Measurements from ENCODE around the gene SNX5.

SNX5 gene

GRCh38 chr20:17959257-17959627, 9.4 kb downstream of the SNX5 start:
- peak; percentile 33 to 48 for ATAC-seq

GRCh38 chr20:17958373-17959256, 10.0 kb downstream of the SNX5 start:
- ATAC-seq: no peak

GRCh38 chr20:17957505-17958363, 10.9 kb downstream of the SNX5 start:
- no peak for ATAC-seq

GRCh38 chr20:17956099-17956685, 12.4 kb downstream of the SNX5 start:
- no peak for ATAC-seq

- no peak for ATAC-seq
These were observed 13.3 kb downstream of the SNX5 start for GRCh38 chr20:17955302-17955701.

- no peak for ATAC-seq
These were observed 14.7 kb downstream of the SNX5 start for GRCh38 chr20:17953935-17954334.

- ATAC-seq: no peak
These were observed 15.6 kb downstream of the SNX5 start for GRCh38 chr20:17952692-17953684.

GRCh38 chr20:17951323-17951722, 17.3 kb downstream of the SNX5 start:
- no peak for ATAC-seq

GRCh38 chr20:17950670-17951069, 17.9 kb downstream of the SNX5 start:
- ATAC-seq: no peak

GRCh38 chr20:17949899-17950298, 18.7 kb downstream of the SNX5 start:
- no peak for ATAC-seq

GRCh38 chr20:17948442-17948841, 20.2 kb downstream of the SNX5 start:
- ATAC-seq: no peak

- no peak for ATAC-seq
These were observed 21.1 kb downstream of the SNX5 start for GRCh38 chr20:17947474-17947815.

GRCh38 chr20:17946572-17947473, 21.8 kb downstream of the SNX5 start:
- no peak for ATAC-seq

GRCh38 chr20:17946040-17946439, 22.6 kb downstream of the SNX5 start:
- ATAC-seq: no peak

GRCh38 chr20:17944854-17945474, 23.6 kb downstream of the SNX5 start:
- ATAC-seq: no peak

GRCh38 chr20:17943343-17943742, 25.3 kb downstream of the SNX5 start:
- no peak for ATAC-seq

- no peak for ATAC-seq
These were observed 26.8 kb downstream of the SNX5 start for GRCh38 chr20:17941826-17942196.

- ATAC-seq: no peak
These were observed 27.3 kb downstream of the SNX5 start for GRCh38 chr20:17941087-17941825.

GRCh38 chr20:17940224-17940971, 28.2 kb downstream of the SNX5 start:
- ATAC-seq: no peak
